HG02870 (cell line): ENCODE data around the gene JADE3.
"Not testable (repeated sequence)": the region's sequence is repeated elsewhere in the genome, so short reads cannot be mapped to it uniquely, and the experiment has no call there.

Source experiments
- ATAC-seq: cut with Tn5 transposase; IDR thresholded peaks from one replicate; pipeline ENCODE4 v1.9.1; 2021; ENCODE audit warnings: mild to moderate bottlenecking, moderate library complexity; ENCODE audit not compliant: unreplicated experiment

The JADE3 gene

GRCh38 chrX:46929439-46930261 lies 17.4 kb downstream of the JADE3 start:
- no peak for ATAC-seq

DNA sequence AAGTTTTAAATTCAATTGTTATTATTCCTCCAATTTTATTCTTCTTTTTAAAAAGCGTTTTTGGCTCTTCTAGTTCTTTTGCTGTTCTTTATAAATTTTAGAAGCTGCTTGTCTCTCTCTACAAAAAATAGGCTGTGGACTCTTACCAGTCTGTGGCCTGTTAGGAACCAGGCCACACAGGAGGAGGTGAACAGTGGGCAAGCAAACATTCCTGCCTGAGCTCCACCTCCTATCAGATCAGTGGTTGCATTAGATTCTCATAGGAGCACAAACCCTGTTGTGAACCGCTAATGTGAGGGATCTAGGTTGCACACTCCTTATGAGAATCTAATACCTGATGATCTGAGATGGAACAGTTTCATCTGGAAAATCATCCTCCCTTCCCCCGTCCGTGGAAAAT lies 23.1 kb downstream of the JADE3 start:
- no peak for ATAC-seq

GRCh38 chrX:46938589-46938988 lies 26.4 kb downstream of the JADE3 start:
- no peak for ATAC-seq

DNA sequence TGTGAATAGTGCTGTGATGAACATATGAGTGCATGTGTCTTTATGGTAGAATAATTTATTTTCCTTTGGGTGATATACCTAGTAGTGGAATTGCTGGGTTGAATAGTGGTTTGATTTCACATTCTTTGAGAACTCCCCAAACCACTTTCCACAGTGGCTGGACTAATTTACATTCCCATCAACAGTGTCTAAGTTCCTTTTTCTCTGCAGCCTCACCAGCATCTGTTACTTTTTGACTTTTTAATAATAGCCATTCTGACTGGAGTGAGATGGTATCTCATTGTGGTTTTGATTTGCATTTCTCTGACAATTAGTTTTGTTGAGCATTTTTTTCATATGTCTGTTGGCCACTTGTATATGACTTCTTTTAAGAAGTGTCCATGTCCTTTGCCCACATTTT lies 29.1 kb downstream of the JADE3 start:
- no peak for ATAC-seq

DNA sequence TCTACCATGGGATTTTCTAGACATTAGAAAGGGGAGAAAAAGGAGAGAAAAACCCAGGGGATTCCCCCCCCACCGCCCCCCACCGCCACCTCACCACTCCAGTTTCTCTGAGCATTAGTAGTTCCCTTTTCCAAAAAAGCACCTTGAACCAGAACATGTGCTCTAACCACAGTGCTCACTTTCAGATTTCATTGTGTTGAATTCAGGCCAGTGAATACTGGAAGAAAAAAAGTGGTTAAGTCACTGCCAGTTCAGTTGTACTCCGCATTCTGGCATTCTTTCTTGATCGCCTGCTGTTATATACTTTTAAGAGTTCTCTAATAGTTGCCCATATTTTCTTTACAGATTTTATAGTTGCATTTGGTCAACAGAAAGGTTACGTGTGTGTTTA lies 40.9 kb downstream of the JADE3 start:
- ATAC-seq, result peak; percentile 88

DNA sequence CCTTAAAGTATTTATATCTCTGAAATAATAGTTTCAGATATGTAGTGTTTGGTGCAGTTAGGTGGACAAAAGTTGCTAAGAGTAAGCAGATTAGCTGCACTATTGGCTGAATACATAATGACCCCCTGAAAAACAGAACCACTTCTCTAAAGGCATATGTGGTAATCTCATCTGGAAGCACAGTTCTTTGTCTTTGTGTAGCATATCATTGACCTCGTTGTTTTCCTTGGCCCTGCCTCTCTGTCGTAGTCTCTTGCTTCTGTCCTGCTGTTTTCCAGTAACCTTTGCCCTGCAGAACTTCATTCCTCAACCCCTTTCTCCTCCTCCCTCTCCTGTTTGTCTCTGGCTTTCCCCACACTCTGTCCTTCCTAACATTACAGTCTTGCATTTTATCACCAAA lies 41.4 kb downstream of the JADE3 start:
- ATAC-seq, result peak; percentile 35

DNA sequence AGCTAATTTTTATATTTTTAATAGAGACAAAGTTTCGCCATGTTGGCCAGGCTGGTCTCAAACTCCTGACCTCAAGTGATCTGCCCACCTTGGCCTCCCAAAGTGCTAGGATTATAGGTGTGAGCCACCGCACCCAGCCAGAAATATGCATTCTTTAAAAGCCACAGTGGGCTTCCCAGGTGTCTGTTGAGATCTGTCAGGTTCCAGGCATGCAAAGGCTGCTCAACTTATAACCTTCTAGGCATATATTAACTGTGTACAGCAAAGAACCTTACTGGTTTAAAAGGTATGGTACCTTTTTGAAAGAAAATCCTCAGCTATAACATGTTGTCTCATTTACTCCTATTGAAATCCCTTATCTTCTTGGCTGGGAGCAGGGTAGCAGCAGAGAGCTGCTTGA lies 42.5 kb downstream of the JADE3 start:
- no peak for ATAC-seq

- not testable (repeated sequence) for ATAC-seq
Measured at GRCh38 chrX:46956589-46956988, 44.4 kb downstream of the JADE3 start.

- no peak for ATAC-seq
Measured at GRCh38 chrX:46957297-46957696, 45.1 kb downstream of the JADE3 start.

GRCh38 chrX:46959101-46959500 lies 46.9 kb downstream of the JADE3 start:
- no peak for ATAC-seq

GRCh38 chrX:46959985-46960700 lies 47.9 kb downstream of the JADE3 start:
- ATAC-seq, result no peak

DNA sequence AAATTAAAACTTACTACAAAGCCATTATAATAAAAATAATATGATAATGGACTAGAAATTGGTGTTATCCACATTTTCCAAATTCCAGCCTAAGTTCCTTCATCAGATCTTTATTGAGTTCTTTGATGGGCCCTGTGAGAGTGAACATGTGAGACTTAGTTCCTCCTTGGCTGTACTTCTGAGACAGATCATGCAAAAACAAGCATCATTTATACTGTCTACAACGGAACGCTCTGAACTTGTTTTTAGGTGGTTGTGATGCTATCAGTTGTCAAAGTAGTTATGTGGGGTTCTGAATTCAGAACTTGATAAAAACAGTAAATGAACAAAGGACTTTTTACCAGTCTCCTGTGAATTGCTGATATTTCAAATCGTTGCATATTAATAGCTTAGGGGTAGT lies 48.9 kb downstream of the JADE3 start:
- ATAC-seq, result no peak

- no peak for ATAC-seq
Measured at GRCh38 chrX:46961574-46962283, 49.5 kb downstream of the JADE3 start.

DNA sequence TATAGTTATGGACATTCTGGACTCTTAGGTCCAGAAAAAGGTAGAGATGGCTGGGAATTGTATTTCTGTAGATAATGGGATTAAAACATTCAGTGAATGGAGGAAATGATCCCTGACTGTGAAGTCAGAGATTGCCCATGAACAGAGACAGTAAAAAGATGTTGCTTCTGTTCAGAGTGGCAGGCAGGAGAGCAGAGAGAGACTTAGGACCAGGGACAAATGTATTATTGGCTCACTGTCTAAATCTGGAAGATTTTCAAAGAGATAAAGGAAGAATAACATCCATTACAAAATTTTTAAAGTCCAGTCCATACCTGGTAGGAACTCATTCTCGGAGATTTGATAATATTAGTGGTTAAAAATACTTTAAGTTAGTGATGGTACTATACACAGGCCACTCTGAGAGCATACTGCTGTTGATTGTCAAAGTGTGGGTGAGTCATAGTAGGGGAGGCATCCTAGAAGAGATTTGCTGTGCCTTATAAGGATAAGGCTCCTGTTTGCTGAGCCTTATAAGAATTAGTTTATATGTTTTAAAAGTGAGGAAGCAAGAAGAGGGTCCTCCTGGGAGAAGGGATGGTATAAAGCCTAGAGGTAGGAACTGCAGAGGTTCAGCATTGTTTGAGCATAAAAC lies 53.0 kb downstream of the JADE3 start:
- no peak for ATAC-seq

DNA sequence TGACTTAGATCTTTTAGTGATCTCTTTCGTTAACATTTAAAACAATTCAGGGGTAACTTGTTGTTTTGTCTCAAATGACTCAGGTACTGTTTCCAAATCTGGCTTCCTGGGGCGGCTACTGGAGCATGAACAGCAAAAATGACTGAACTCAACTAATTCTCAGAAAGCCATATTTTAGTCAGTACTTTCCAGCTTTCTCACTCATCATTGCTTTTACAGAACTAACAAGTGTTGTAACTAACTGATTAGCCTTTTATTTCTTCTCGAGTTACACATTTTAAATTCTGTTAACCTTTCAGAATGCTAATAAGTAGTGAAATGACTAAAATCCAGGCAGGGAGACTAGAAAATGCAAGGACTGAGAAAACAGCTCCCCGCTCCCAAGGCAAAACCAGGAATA lies 55.3 kb downstream of the JADE3 start:
- ATAC-seq, result peak; percentile 74

- ATAC-seq, result not testable (repeated sequence)
Measured at GRCh38 chrX:46977046-46977445, 64.8 kb downstream of the JADE3 start.

GRCh38 chrX:46978341-46979291 lies 66.4 kb downstream of the JADE3 start:
- ATAC-seq, result peak; percentile 73

- no peak for ATAC-seq
Measured at GRCh38 chrX:46984705-46985104, 72.5 kb downstream of the JADE3 start.

- ATAC-seq, result no peak
Measured at GRCh38 chrX:46989548-46989947, 77.3 kb downstream of the JADE3 start.

- ATAC-seq, result no peak
Measured at GRCh38 chrX:46991664-46992063, 79.4 kb downstream of the JADE3 start.
